HG03469 (cell line): Measurements from ENCODE around the gene TMEM212.
"Not testable (repeated sequence)": the region's sequence is repeated elsewhere in the genome, so short reads cannot be mapped to it uniquely, and the experiment has no call there.

Experiments used
- ATAC-seq: cut with Tn5 transposase; IDR thresholded peaks from one replicate; pipeline ENCODE4 v1.9.1; 2021; ENCODE audit warnings: mild to moderate bottlenecking, moderate library complexity, moderate number of reproducible peaks; ENCODE audit not compliant: unreplicated experiment

TMEM212 gene

GRCh38 chr3:171854649-171855305 is 11.6 kb downstream of the TMEM212 start:
- ATAC-seq = no peak

GRCh38 chr3:171858770-171859169 is 15.6 kb downstream of the TMEM212 start:
- not testable (repeated sequence) for ATAC-seq

GRCh38 chr3:171860830-171861535 is 17.8 kb downstream of the TMEM212 start:
- no peak for ATAC-seq

- ATAC-seq = no peak
Measured at GRCh38 chr3:171862392-171862791, 19.2 kb downstream of the TMEM212 start.

- ATAC-seq = no peak
Measured at GRCh38 chr3:171862993-171863521, 19.9 kb downstream of the TMEM212 start.

GRCh38 chr3:171863920-171864319 is 20.8 kb downstream of the TMEM212 start:
- ATAC-seq = no peak

- no peak for ATAC-seq
Measured at GRCh38 chr3:171865191-171865865, 22.2 kb downstream of the TMEM212 start.

- ATAC-seq = no peak
Measured at GRCh38 chr3:171867981-171868380, 24.8 kb downstream of the TMEM212 start.

GRCh38 chr3:171871392-171872274 is 28.5 kb downstream of the TMEM212 start:
- ATAC-seq = no peak

- no peak for ATAC-seq
Measured at GRCh38 chr3:171873580-171873979, 30.4 kb downstream of the TMEM212 start.

- ATAC-seq = no peak
Measured at GRCh38 chr3:171874251-171874681, 31.1 kb downstream of the TMEM212 start.

- no peak for ATAC-seq
Measured at GRCh38 chr3:171874879-171875278, 31.7 kb downstream of the TMEM212 start.

- ATAC-seq = no peak
Measured at GRCh38 chr3:171875923-171876412, 32.8 kb downstream of the TMEM212 start.

- no peak for ATAC-seq
Measured at GRCh38 chr3:171876680-171877147, 33.6 kb downstream of the TMEM212 start.

GRCh38 chr3:171878461-171879225 is 35.5 kb downstream of the TMEM212 start:
- no peak for ATAC-seq

GRCh38 chr3:171879472-171879871 is 36.3 kb downstream of the TMEM212 start:
- ATAC-seq = no peak

- ATAC-seq = no peak
Measured at GRCh38 chr3:171880101-171880870, 37.1 kb downstream of the TMEM212 start.

- ATAC-seq = no peak
Measured at GRCh38 chr3:171881251-171881650, 38.1 kb downstream of the TMEM212 start.
